GM18873 (cell line): ENCODE results near the gene BLMH.

ENCODE experiments used
- ATAC-seq: cut with Tn5 transposase; IDR thresholded peaks from one replicate; pipeline ENCODE4 v1.9.1; 2021; ENCODE audit warnings: mild to moderate bottlenecking, moderate library complexity, moderate number of reproducible peaks; ENCODE audit not compliant: unreplicated experiment, low FRiP score

BLMH gene

DNA sequence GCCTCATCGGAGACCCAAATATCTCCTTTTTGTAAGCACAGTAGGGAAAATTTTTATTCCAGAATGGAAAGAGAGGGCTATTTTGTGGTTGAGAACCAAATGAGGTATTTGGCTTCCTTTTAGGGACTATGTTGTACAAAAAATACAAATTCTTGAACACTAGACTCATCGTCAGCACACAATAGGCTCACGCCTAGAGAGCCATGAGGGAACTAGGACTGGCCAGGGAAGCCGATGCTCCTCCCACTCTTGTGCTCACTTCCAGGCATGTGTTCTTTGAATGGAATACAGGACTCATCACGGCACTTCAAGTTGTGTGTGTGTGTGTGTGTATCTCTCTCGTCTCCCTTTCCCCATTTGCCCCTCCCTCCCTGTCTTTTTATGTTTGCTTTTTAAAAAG lies 17.8 kb upstream of the BLMH start:
- ATAC-seq, result no peak

DNA sequence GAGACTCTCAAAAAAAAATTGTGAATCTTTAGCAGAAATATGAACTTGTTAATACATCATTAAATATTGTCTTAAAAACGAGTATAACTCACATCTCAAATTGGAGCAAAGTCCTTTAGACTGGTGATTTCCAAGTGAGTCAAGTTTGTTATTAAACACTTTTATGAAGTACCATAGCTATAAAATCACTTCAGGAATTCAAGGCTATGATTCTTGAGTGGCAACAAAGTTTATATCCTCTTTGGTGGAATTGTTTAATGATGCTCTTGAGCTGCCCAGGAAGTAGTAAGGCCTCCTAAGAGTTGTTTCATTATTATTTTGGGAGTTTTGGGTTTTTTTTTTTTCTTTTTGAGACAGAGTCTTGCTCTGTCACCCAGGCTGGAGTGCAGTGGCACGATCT lies 16.7 kb upstream of the BLMH start:
- no peak for ATAC-seq

DNA sequence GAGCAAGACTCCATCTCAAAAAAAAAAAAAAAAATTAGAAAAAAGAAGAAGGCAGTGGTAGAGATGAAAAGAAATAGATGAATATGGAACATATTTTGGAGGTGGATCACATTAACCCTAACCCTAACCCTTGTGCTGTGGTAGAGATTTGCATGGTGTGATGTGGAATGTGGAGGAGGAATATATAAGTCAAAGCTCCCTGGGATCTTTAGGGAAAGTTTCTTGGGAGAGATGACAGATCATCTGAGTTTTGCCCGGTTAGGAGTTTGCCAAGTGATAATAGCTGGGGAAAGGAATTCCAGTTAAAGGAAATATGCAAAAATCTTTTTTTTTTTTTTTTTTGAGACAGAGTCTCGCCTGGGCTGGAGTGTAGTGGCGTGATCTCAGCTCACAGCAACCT lies 13.0 kb upstream of the BLMH start:
- ATAC-seq, result no peak

DNA sequence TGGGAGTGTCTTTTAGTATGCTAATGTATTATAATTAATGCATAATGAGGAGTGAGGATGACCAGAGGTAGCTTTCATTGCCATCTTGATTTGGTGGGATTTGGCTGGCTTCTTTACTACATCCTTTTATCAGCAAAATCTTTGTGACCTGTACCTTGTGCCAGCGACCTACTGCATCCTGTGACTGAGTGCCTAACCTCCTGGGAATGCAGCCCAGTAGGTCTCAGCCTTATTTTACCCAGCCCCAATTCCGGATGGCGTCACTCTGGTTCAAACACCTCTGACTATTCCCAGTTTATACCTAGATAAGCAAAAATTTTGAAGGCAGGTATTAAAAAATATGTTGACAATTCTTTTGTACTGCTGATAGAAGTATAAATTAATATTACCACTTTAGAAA lies 10.5 kb upstream of the BLMH start:
- ATAC-seq, result no peak

DNA sequence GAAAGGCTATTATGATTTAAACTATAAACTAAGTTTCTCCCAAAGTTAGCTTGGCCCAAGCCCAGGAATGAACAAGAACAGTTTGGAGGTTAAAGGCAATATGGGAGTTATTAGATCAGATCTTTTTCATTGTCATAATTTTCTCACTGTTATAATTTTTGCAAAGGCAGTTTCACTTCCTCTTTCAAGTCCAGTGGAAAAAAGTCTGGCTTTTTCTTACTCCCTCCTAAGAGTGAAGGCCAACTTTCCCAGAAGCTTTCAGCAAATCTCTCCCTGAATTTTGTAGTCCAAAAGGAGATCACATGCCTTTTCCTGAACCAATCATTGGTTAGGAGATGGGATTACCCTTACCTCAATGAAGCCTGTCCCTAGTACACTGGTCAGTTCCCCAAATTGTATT lies 9.1 kb upstream of the BLMH start:
- no peak for ATAC-seq

DNA sequence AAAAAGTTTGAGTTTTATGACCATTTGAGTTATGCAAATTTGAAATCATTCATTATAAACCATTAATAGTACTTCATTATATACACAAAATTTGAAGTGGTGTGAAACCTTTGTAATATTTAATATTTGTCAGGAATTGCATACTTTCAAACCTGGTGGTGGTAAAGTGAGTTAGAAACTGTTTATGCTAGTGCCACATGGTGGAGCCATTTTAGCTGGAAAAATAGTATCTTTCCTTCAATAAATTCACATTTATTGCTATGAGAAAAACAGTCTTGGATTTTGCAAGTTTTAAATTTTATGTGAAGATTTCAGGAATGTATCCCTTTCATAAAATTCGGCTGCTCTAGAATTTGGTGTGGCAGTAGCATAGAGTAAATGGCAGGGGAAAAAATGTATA lies 7.3 kb upstream of the BLMH start:
- no peak for ATAC-seq

DNA sequence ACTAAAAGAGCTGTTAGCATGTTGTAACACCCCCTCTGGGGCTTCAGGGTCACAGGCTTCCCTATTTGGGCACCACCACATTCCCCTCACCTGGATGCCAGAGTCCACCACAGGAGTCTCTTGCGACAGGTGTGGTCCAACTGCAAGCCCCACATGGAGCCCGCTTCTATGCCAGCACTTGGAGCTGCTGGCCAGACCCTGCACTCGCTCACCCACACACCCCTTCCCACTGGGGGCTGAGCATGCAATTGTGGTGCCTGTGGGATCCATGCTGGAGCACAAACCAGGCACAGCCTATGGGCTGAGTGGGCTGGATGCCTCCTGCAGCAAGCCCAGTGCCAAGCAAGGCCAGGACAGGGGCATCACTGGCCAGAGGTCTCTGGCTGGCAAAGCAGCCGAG lies 6.0 kb upstream of the BLMH start:
- no peak for ATAC-seq

DNA sequence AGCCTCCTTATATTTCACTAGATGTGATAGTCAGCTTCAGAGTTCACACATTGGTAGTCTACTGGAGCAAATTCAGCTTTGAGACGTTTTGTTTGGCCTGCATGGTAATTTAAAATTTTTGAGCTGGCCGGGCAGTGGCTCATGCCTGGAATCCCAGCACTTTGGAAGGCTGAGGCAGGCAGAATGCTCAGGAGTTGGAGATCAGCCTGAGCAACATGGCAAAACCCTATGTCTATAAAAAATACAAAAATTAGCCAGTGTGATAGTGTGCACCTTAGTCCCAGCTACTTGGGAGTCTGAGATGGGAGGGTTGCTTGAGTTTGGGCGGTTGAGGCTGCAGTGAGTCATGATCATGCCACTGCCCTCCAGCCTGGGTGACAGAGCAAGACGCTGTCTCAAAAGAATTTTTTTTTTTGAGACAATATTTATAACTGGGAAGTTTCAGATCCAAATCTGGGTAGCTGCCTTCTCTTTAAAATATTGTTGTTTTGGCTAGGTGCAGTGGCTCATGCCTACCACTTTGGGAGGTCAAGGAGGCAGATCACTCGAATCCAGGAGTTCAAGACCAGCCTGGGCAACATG lies 4.8 kb upstream of the BLMH start:
- ATAC-seq, result no peak

DNA sequence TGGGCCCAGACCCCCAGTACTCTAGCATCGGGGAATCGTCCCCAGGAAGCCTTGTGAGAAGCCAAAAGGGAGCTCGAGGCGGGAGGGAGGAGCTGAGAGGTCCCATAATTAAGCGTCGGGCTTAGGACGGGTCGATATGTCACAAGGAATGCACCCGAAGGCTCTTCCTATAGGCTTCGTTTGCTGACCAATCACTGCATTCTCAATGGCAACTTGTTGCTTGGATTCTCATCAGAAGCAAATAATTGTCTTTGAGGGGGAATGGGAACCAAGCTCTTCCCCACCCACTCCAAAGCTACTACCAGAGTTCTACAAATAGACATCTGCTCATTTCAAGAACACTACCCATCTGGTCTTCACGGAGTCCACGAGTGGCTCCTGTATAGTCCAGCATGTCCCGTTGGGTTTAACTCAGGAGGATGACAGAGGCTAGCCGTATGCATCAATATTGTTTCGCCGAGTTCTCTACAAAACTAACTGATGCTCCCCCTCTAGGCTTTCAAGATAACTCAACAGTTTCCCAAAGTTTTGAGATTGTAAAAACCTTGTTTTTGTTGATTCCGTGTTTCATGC lies 628 bp upstream of the BLMH start:
- ATAC-seq, result peak; percentile 21

DNA sequence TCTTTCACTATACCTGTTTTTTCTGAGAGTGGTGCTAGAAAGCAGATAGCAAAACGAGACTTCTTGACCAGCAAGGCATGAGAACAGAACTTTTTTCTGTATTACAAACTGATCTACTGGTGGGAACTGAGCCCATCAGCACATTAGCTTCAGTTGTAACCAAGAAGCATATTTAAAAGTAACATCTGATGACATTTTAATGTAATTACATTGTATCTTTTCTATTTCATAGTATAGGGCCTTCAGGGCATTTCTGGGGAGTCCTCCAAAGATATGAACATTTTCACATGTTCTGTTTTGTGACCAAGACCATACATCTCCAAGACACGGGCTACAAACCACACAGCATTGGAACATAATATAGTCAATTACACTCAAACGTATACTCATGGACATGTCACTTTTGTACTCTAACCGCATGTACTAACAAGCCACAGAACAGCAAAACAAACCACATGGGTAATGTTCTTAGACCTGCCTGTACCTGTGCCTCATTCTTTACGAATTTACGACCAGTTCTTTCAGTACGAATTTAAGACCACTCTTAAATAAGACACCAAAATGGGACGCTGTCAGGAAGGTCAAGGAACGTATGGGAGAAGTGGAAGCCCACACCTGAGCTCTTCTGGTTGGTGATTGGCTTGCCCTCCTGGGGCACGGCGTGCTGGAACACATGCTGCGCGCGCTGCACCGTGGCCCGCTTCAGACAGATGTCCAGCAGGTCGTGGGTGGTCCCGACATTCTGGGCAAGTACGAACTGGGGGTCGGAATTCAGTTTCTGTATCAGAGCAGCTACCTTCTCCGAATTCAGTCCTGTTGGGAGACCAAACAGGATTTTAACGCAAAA lies 825 bp downstream of the BLMH start:
- peak; percentile 28 for ATAC-seq

DNA sequence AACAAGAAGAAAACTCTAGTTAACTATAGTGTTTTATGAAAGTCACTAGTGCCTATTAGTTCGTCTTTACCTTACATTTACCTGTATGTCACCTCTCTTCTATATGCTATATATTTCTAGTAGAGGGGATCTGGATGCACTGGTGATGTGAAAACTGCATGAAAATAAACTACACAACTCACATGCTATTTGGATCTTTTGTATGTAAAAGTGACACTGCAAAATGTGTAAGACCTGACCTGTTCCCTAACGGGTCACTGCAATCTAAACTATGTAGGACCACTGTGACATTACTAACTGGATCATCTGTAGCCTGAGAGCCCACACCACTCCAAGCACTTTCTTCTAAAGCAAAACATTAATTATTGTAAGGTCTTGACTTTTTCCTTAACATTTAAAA lies 1.7 kb downstream of the BLMH start:
- no peak for ATAC-seq

DNA sequence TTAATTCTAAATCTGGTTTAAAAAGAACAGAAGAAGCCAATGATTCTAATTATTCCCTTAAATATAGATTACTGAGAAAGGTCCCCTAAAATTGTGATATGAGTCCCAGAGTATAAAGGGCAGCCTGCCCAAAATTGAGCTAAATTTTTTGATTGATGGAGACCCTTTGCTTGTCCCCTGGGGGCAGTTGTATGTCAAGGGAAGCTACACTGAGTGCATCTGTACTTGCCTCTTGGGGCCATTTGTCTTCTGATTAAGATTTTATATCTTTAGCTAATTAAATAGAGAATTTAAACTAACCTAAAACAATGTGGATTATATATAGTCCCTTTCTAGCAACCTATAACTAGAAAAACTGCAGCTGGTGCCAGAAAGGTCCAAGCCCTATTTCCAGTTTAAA lies 12.6 kb downstream of the BLMH start:
- no peak for ATAC-seq

DNA sequence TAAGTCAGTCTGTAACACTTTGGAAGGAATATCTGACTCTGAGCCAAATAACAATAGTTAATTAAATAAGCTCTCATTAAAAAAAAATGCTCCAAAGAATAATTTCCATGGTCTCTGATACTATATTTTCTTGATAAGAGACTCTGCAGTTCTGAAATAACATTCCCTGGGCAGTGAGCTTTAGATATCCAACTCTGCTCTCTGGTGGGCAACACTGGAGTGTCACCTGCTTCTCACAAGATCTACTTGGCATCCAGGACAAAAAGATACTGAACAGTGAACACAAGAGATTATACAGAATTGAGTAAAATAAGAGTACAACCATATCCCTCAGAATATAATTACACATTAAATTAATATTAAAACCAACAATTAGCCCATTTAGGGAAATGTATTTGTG lies 13.7 kb downstream of the BLMH start:
- ATAC-seq, result no peak

DNA sequence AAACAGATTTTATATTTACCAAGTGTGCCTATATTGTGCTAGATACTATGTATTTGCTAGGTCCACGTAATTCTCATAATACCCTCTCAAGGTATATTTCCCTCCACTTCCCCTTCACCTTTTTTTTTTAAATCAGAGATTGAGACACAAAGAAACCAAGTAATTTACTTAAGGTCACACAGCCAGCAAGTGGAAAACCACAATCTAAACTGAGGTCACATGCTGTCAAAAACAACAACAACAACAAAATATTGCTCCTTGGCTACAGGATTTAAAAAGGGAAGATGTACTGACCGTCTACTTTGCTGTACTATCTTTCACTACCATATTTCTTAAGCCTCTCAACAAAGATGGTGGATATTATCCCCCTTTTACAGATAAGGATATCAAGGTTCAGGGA lies 15.8 kb downstream of the BLMH start:
- ATAC-seq, result no peak

DNA sequence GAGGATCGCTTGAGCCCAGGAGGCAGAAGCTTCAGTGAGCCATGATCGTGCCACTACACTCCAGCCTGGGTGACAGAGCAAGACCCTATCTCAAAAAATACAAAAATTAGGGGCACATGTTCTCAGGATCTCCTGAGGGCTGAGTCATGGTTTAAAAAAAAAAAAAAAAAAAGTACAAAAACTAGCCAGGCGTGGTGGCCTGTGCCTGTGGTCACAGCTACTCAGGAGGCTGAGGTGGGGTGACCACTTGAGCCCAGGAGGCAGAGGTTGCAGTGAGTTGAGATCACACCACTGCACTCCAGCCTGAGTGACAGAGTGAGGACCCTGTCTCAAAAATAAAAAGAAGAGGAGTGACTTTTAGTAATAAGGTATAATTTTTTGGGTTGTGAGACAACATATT lies 16.9 kb downstream of the BLMH start:
- ATAC-seq, result no peak

DNA sequence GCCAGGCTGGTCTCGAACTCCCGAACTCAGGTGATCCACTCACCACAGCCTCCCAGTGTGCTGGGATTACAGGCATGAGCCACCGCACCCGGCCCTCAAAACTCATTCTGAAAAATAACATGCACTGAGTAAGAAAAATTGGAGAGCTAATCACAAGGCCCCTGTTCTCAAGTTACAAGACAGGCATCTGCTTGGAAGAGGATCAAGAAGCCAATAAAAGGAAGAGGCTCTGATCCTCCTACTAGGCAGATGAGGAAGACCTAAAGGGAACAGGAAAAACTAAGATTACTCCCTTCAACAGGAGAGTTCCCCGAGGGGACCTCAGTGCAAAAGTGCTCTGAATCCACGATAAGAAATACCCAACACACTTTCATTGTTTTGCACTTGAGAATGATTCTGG lies 18.4 kb downstream of the BLMH start:
- no peak for ATAC-seq

DNA sequence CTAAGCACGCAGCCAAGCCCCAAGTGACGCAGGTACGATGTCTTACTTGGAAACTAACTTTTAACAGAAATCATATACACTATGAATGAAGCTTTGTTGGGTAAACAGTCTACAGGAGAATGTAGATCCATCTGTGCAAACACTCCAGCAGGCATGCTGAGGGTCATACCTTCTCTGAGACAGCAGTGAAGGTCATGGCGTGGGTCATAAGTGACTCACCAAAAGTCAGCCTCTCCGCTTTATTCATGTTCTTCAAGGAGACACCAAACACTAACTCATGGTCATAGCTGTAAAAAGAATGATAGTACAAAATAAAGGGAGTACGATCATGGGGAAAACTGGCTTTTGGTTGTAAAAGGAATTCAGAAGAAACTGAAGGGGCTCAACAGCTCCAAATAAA lies 20.6 kb downstream of the BLMH start:
- ATAC-seq, result no peak

DNA sequence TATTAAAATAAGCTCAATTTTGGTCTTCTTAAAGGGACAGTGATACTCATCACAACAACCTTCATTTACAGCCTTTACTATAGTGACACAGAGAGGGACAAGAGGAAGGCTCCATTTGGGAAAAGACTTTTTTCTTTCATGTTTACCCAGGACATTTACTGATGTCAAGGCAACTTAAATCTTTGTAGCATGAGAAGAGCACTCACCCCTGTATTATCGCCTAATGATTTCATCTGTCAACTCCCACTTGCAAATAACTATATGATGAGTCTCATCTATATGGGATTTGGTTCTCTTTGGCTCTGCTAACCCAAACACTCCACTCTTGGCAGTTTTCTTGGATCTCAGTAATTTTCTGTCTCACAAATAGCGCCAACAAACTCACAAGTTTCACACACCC lies 24.1 kb downstream of the BLMH start:
- ATAC-seq, result no peak

DNA sequence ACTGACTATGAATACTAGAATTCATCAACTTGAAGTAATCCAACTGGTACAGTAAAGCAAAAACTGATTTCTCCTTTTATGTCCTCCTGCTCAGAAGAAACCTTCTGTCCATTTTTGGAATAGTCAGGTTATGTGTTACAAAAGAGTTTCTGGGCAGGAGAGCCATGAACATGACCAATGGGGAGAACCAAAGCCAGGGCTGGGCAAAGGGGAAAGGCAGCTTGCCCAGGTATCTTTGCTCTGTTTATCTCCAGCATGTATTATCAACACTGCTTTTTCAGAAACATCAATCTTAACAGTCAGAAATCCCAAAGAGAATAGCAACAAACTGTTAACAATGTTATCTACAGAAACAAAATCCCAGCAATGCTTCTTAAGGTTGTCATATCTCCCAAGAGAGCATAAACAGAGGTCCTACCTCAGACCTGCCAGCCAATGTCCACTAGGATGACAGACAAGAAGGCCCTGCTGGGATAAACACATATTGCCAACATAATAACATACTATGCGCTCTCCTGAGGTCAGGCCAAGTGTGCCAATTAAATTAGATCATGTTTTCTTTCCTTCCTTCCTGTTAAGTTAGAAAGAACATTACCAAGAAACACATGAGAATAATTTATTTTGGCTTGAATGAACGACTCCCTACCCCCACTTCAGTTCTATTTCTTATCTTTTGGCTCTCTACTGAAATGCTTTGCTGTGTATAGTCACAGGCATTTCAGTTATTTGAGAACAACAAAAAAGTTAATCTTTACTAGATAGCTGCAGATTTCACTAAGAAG lies 28.0 kb downstream of the BLMH start:
- no peak for ATAC-seq

DNA sequence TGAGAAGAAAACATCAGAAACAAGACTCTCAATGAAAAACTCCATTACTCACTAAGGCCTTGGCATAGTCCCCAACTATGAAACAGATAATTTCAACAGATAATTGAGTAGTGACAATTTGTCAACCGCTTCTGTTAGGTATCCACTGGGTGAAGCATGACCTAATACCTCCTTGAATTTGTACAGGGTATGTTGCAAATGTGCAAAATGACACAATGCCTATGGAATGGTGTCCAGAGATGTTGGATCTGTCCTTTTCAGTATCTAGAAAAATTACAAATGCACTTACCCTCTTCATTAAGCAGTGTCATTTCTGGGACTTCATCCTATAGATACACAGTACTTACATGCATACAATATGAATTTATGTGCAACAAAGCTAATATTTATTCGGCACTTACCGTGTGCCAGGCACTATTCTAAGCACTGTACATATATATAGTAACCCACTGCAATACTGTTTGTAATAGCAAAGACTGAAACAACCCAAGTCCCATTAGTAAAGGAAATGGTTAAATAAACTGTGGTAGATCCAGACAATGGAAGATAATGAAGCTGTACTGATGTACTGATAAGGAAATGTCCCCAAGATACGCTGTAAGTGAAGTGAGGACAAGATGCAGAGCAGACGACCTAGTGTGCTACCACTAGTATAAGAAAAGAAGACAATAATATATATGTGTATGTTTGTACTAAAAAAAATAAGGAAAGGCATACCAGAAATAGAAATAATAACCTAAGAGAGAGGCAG lies 34.8 kb downstream of the BLMH start:
- ATAC-seq, result no peak

DNA sequence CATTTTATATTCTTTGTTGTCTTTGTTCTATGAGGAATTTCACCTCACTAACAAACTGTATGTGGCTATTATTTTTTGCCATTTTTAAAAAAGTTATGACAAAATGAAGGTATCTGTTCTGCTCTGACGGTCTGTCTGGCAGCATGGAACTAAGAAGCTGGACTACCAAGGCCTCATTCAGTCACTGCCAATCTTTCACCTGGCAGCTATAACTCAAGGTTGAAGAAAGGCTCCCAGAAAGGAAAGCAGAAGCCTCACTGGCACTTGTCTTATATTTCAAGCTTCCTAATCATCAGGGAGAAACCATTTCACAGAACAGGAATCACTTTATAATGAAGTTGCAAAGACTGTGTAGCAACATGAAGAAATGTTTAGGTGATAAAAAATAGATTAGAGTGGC lies 37.6 kb downstream of the BLMH start:
- no peak for ATAC-seq
